Activated CD4-positive, alpha-beta T cell treated with anti-CD3 and anti-CD28 coated beads for 36 hours (primary cell): ENCODE data around the gene FAM167B. TPM values are rescaled to one million over a fixed set of nuclear protein-coding genes. Genes with fewer than 3 reads are reported as not detected.

Experiments used
- ATAC-seq: fragments of 200-7000 bp; cut with Tn5 transposase; one replicate; pipeline ENCODE4 v1.10.0; 2021; ENCODE audit warnings: mild to moderate bottlenecking, moderate library complexity
- CTCF ChIA-PET: fragments of 350-600 bp; sonication (Branson Sonifier 250); formaldehyde crosslinking; loops from one replicate; lab custom pipeline; 2021; ENCODE audit warnings: antibody characterized with exemption; lab: Charles Lee
- POLR2A ChIA-PET: fragments of 350-600 bp; sonication (Branson Sonifier 250); formaldehyde crosslinking; loops from one replicate; lab custom pipeline; 2021; ENCODE audit warnings: antibody characterized with exemption, inconsistent platforms; lab: Charles Lee
- DNase-seq: peaks from one replicate; pipeline ENCODE4 v3.0.0-alpha.2; 2020
- H3K27ac Mint-ChIP-seq: one replicate; pipeline ENCODE4 v1.8.0; 2021; ENCODE audit warnings: mixed read lengths
- H3K27me3 Mint-ChIP-seq: one replicate; pipeline ENCODE4 v1.8.0; 2021; ENCODE audit warnings: mixed read lengths
- H3K36me3 Mint-ChIP-seq: one replicate; pipeline ENCODE4 v1.8.0; 2021; ENCODE audit warnings: low read depth, mixed read lengths
- H3K4me1 Mint-ChIP-seq: one replicate; pipeline ENCODE4 v1.8.0; 2021; ENCODE audit warnings: mixed read lengths
- H3K4me3 Mint-ChIP-seq: one replicate; pipeline ENCODE4 v1.8.0; 2021; ENCODE audit warnings: mild to moderate bottlenecking, moderate library complexity, mixed read lengths
- H3K9me3 Mint-ChIP-seq: one replicate; pipeline ENCODE4 v1.8.0; 2021; ENCODE audit warnings: low read depth, mixed read lengths
- intact Hi-C, 2 experiments: fragments of 100-400 bp; cut with DNase I in 1 of 2; cut with micrococcal nuclease in 1 of 2; formaldehyde crosslinking; loops; one replicate each; pipeline versions ENCODE4 v1.14.2 to v1.15.1; 2022 to 2024; cut with DNase I, micrococcal nuclease
- total RNA-seq, 2 experiments: library from RNA; stranded (reverse); gene quantifications; one replicate each; pipeline ENCODE4 v1.2.3, GENCODE V29; 2021

The FAM167B gene
- total RNA-seq, 2 experiments from 2014 or later = 0.72 to 0.82 TPM

DNA sequence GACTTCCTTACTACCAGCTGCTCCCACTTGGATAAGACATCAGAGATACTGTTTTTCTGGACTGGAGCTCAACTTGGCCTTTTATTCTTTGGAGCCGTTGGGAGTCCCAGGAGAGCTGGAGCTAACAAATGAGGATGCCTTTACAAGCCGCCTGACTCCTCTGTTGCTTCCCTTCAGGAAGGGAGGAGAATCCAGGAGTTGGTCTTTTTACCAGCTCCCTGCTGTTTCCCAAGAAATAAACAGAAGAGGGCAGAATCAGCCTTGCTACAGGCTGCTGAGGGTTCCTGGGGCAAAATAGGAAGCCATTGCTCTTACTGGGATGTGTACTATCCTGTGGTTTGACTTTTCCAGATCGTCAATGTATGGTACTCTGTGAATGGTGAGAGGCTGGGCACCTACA, 23.3 kb upstream of the FAM167B start:
- CTCF ChIA-PET = interaction anchor here (0.6 to 2.8 kb wide), 5 partner anchors 8 to 69 kb away, joined by 3 to 18 read pairs (median 5); partner anchors contain the start of gene FAM167B
- H3K4me3 Mint-ChIP-seq = peak overlapping the region; percentile 96
- no peaks in the 10 kb centered on the region for H3K9me3 Mint-ChIP-seq
- POLR2A ChIA-PET = interaction anchor here (0.6 to 1.7 kb wide), 3 partner anchors 39 to 116 kb away, joined by 3 to 4 read pairs (median 3); partner anchors contain the start of genes KPNA6 and MARCKSL1
- DNase-seq (no peak), ATAC-seq (no peak)
- H3K27me3 Mint-ChIP-seq = no peaks in the 10 kb centered on the region
- peaks cover 37% of the 10 kb centered on the region for H3K36me3 Mint-ChIP-seq
- H3K27ac Mint-ChIP-seq = peak overlapping the region; percentile 97
- peaks cover 32% of the 10 kb centered on the region for H3K4me1 Mint-ChIP-seq
- intact Hi-C loops = loop anchor here (2.0 to 5.0 kb wide), 5 partner anchors 23 to 151 kb away; partner anchors contain the start of genes CCDC28B (in 1 of the 2), MARCKSL1 (in 1 of the 2) and TMEM39B (in 1 of the 2)

DNA sequence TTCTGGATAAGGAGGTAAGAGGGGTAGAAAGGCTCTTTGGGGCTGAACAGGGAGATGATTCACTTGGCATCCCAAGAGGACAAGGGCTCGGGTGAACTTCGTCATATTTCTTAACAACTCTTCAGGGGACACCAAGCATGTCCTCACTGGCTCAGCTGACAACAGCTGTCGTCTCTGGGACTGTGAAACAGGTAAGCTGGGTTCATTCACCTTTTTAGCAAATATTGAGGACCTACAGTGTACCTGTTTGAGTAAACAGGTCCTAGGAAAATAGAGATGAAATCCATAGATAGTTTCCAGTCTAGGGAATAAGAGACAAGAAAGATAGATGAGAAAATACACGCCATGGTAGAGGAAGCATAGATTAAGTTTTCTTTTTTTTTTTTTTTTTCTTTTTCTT, 22.7 kb upstream of the FAM167B start:
- Mint-ChIP-seq H3K4me3 (peak overlapping the region; percentile 96), H3K36me3 (peaks cover 42% of the 10 kb centered on the region), H3K9me3 (no peaks in the 10 kb centered on the region), H3K27me3 (no peaks in the 10 kb centered on the region), H3K4me1 (peaks cover 32% of the 10 kb centered on the region), H3K27ac (peak overlapping the region; percentile 97)
- ChIA-PET CTCF (interaction anchor here (0.6 to 2.8 kb wide), 4 partner anchors 9 to 70 kb away, joined by 3 to 18 read pairs (median 6); partner anchors contain the start of gene FAM167B), POLR2A (no interaction called here)
- no peak for DNase-seq
- intact Hi-C loops = loop anchor here (5.0 kb wide), 2 partner anchors 48 to 113 kb away; partner anchors contain the start of gene MARCKSL1 (in 1 of the 2)
- ATAC-seq = no peak

DNA sequence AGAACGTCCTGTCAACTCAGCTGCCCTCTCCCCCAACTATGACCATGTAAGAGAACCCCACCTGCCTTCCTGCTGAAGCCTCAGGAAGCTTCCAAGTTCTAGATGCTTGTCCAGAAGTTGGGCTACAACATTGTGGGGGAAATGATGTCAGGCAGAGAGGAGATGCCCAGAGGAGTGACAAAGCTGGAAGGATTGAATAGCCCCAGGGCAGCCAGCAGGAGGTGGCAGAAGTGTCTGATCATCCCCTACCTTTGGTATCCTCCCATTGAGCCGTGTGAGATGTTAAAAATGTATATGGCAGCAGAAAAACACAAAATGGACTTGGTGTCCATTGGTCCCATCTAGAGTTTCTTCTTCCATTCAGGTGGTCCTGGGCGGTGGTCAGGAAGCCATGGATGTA, 18.3 kb upstream of the FAM167B start:
- ChIA-PET POLR2A (no interaction called here), CTCF (interaction anchor here (1.0 to 1.4 kb wide), 3 partner anchors 10 to 13 kb away, joined by 4 to 10 read pairs (median 5); no protein-coding TSS in a partner anchor)
- ATAC-seq (no peak), DNase-seq (no peak)
- no peak overlapping the region for H3K27ac Mint-ChIP-seq
- H3K27me3 Mint-ChIP-seq = no peaks in the 10 kb centered on the region
- intact Hi-C loops = no loop called here
- peaks cover 12% of the 10 kb centered on the region for H3K4me1 Mint-ChIP-seq
- H3K9me3 Mint-ChIP-seq = no peaks in the 10 kb centered on the region
- H3K4me3 Mint-ChIP-seq = no peak overlapping the region
- H3K36me3 Mint-ChIP-seq = peaks cover 47% of the 10 kb centered on the region

DNA sequence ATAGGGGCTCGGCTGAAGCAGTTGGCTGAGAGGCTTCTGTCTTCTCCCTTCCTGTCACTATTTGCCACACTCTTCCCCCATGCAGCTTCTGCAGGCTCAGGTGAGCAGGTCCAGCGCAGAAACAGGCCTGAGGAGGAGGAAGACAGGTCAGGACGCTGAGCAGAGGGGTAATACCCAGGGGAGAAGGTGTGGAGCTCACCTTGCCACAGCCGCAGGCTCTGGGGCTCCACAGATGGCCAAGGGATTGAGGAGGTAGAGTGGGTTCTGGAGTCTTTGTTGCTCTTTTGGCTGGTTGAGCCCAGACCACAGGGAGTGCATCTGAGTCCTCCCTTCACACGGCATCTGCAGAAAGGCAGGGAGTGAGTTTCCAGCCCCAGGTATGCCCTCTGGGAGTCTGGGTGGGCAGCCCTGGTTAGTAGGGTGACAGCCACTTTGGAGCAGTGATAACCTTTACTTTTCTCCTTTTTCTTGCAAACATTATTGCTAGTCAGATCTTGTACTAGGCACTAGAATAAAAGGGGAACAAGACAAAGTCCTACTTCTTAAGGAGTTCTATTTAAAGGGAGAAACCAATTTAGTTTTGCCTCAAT, 15.1 kb upstream of the FAM167B start:
- Mint-ChIP-seq H3K4me1 (peaks cover 3% of the 10 kb centered on the region), H3K4me3 (no peak overlapping the region), H3K27ac (no peak overlapping the region), H3K9me3 (no peaks in the 10 kb centered on the region), H3K36me3 (peaks cover 35% of the 10 kb centered on the region), H3K27me3 (no peaks in the 10 kb centered on the region)
- ChIA-PET POLR2A (no interaction called here), CTCF (interaction anchor here (1.8 kb wide), 1 partner anchor 17 kb away, joined by 8 read pairs; no protein-coding TSS in a partner anchor)
- intact Hi-C loops = no loop called here
- ATAC-seq (no peak), DNase-seq (no peak)

DNA sequence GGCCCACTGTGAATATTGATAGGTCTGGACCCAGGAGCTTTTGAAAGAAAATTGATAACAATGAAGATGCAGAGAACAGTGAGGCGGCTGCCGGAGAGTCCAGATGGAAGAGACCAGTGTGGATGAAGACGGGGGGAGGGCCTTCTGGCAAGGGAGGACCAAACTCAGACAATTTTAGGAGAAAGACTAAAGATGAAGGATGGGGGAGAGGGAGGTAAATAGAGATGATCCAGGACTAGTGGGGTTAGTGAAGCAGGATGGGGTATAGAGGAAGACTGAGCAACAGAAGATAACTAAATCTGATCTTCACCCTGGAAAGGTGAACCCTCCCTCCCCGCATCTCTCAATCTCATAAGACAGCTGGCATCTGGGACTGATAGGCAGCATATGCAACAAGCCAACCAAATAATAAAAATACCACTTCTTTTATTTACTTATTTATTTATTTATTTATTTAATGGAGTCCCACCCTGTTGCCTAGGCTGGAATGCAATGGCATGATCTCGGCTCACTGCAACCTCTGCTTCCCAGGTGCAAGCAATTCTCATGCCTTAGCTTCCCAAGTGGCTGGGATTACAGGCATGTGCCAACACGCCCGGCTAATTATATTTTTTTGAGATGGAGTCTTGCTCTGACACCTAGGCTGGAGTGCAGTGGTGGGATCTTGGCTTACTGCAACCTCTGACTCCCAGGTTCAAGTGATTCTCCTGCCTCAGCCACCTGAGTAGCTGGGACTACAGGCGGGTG, 14.3 kb upstream of the FAM167B start:
- intact Hi-C loops = no loop called here
- no peaks in the 10 kb centered on the region for H3K9me3 Mint-ChIP-seq
- H3K4me1 Mint-ChIP-seq = peaks cover 1% of the 10 kb centered on the region
- no peaks in the 10 kb centered on the region for H3K27me3 Mint-ChIP-seq
- ChIA-PET POLR2A (interaction anchor here (1.0 kb wide), 1 partner anchor 10 kb away, joined by 3 read pairs; no protein-coding TSS in a partner anchor), CTCF (interaction anchor here (1.8 kb wide), 1 partner anchor 16 kb away, joined by 8 read pairs; no protein-coding TSS in a partner anchor)
- H3K36me3 Mint-ChIP-seq = peaks cover 29% of the 10 kb centered on the region
- DNase-seq (no peak), ATAC-seq (no peak)
- H3K27ac Mint-ChIP-seq = no peak overlapping the region
- no peak overlapping the region for H3K4me3 Mint-ChIP-seq

DNA sequence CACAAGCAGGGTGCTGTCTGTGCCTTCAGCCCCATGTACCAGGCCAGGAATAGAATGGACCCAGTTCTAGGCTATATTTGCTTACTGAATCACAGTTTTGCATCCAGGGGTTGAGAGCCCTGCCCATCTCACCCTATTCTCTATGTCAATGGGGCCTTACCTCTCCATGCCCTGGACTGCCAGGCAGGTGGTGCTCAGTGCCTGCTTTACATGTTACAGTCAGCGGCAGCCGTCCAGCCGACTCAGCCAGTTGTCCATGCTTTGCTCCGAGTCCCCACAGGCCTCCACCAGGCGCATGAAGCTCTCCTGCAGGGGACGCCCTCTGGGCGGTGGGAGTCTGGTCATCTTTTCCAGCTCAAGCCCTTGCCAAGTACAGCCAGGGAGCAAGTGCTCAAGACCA, 12.2 kb upstream of the FAM167B start:
- Mint-ChIP-seq H3K9me3 (no peaks in the 10 kb centered on the region), H3K27me3 (no peaks in the 10 kb centered on the region), H3K4me1 (no peaks in the 10 kb centered on the region), H3K36me3 (peaks cover 15% of the 10 kb centered on the region), H3K27ac (no peak overlapping the region), H3K4me3 (no peak overlapping the region)
- ATAC-seq (no peak), DNase-seq (no peak)
- CTCF ChIA-PET = interaction anchor here (1.2 to 1.4 kb wide), 3 partner anchors 9 to 19 kb away, joined by 3 to 5 read pairs (median 4); partner anchors contain the start of gene FAM167B
- POLR2A ChIA-PET = no interaction called here
- intact Hi-C loops = no loop called here

DNA sequence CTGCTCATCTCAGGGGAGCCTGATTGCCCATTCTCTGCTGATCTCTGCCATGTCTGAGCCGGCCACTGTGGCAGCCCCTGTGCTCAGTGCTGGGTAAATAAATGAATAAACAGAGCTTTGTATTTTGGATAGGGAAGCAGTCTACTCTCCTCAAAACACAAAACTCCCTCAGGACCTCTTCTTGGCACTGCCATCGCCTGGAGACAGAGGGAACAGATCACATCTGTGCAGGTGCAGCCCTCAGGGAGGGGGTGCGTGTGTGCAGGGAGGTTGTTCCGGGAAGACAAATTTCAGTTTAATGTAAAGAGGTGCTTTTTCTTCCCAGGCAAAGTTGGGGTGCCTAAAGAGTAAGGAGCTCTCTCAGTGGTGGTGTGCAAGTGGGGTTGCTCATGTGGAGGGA, 7.7 kb upstream of the FAM167B start:
- ChIA-PET CTCF (interaction anchor here (0.6 to 5.1 kb wide), 5 partner anchors 10 to 155 kb away, joined by 3 to 38 read pairs (median 4); partner anchors contain the start of genes FAM167B and LCK), POLR2A (interaction anchor here (0.6 to 2.3 kb wide), 3 partner anchors 12 to 57 kb away, joined by 4 to 9 read pairs (median 5); partner anchors contain the start of genes HDAC1 and LCK)
- Mint-ChIP-seq H3K36me3 (peaks cover 2% of the 10 kb centered on the region), H3K9me3 (no peaks in the 10 kb centered on the region), H3K27me3 (no peaks in the 10 kb centered on the region), H3K4me3 (peak overlapping the region; percentile 75), H3K27ac (no peak overlapping the region), H3K4me1 (peaks cover 19% of the 10 kb centered on the region)
- intact Hi-C loops = no loop called here
- DNase-seq = no peak
- no peak for ATAC-seq

DNA sequence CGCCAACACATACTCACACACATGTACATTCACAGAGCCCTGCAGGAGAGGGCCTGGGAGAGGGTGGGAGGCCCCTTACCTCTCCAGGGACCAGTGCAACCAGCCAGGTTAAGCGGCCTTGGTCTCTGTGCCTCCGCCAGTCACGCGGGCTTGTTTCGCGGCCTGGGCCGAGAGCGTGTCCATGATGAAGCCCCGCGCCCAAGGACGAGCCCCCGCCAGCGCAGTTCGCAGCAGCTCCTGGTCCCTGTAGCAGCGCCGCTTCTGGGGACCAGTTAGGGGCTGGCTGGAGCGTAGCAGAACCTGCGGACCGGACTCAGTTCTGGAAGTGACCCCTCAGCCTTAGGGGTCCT, 7.3 kb upstream of the FAM167B start:
- no peaks in the 10 kb centered on the region for H3K27me3 Mint-ChIP-seq
- ChIA-PET POLR2A (interaction anchor here (2.1 to 2.3 kb wide), 2 partner anchors 11 to 52 kb away, joined by 5 to 9 read pairs; partner anchors contain the start of genes HDAC1 and LCK), CTCF (interaction anchor here (0.6 to 5.1 kb wide), 7 partner anchors 10 to 285 kb away, joined by 3 to 38 read pairs (median 5); partner anchors contain the start of genes FAM167B and LCK)
- intact Hi-C loops = no loop called here
- peaks cover 2% of the 10 kb centered on the region for H3K36me3 Mint-ChIP-seq
- H3K4me1 Mint-ChIP-seq = peaks cover 19% of the 10 kb centered on the region
- no peaks in the 10 kb centered on the region for H3K9me3 Mint-ChIP-seq
- peak overlapping the region; percentile 75 for H3K4me3 Mint-ChIP-seq
- no peak for DNase-seq
- peak overlapping the region; percentile 51 for H3K27ac Mint-ChIP-seq
- no peak for ATAC-seq

DNA sequence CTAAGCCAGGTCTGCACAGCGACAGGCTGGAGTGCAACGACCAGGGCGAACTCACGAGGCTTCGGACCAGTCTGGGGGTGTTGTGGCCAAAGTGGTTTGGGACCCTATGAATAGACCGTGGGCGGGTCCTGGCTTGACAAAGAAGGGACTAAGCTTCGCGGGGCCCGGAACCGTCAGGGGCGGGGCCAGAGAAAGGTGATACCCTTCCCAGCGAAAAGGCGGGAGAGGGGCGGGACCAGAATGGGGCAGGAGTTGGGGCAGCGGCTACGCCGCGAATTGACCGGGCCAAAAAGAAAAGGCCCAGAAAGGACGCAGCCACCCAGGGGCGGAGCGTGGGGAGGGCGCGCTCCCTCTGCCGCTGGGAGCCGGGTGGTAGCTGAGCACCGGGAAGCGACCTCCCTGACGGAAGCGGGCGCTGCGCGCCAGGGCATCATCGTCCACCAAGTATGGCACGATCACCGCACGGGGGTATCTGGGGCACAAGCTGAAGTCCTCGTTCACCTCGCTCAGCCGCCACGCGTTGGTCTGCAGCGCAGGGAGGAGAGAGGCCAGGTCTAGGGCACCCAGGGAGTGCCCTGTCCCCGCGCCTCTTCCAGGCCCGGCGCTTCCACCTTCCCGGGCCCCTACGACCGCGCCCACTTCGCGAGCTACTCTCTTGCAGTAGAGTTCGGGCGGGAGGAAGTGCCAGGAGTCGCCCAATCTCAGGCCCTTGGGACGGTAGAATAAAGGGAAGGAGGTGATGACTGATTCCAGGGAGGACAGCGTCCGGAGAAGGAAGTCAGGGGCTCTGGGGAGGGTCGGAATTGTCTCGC, 6.7 kb upstream of the FAM167B start:
- Mint-ChIP-seq H3K27me3 (no peaks in the 10 kb centered on the region), H3K36me3 (peaks cover 2% of the 10 kb centered on the region), H3K9me3 (no peaks in the 10 kb centered on the region), H3K27ac (peak overlapping the region; percentile 51), H3K4me3 (peak overlapping the region; percentile 75), H3K4me1 (peaks cover 19% of the 10 kb centered on the region)
- DNase-seq (peak; percentile 74), ATAC-seq (peak; percentile 67)
- intact Hi-C loops = no loop called here
- POLR2A ChIA-PET = interaction anchor here (0.8 to 2.3 kb wide), 9 partner anchors 11 to 167 kb away, joined by 3 to 9 read pairs (median 4); partner anchors contain the start of genes BSDC1, HDAC1, LCK and MARCKSL1
- CTCF ChIA-PET = interaction anchor here (0.6 to 5.1 kb wide), 13 partner anchors 9 to 284 kb away, joined by 3 to 38 read pairs (median 5); partner anchors contain the start of genes BSDC1, FAM167B, LCK and MARCKSL1
